HEK293 (cell line): ENCODE results near the gene SRSF4.

Experiments used
- CTCF ChIA-PET: fragments of 350-600 bp; formaldehyde crosslinking; extraction: SDS; loops from one replicate; lab custom pipeline; 2021; ENCODE audit warnings: antibody characterized with exemption; lab: Yijun Ruan, JAX
- POLR2A ChIA-PET: fragments of 300-600 bp; formaldehyde crosslinking; extraction: SDS; loops from one replicate; lab custom pipeline; 2020; ENCODE audit warnings: antibody characterized with exemption, inconsistent platforms; lab: Yijun Ruan, JAX
- H3K27ac ChIP-seq: fragments of 200-500 bp; sonication (Bioruptor generic); 2 replicates; pipeline ENCODE4 v1.5.1; 2014; ENCODE audit warnings: low read depth, low read length, control low read depth, inconsistent platforms; ENCODE audit errors: extremely low read depth
- H3K36me3 ChIP-seq, 2 experiments: fragments of 200-500 bp in 1 of 2; sonication (Bioruptor generic) in 1 of 2; 1 replicate in 1 of 2; 2 replicates in 1 of 2; pipeline ENCODE4 v1.5.1; 2014 to 2017; ENCODE audit warnings: inconsistent platforms in 2 of 2, low read length in 2 of 2; ENCODE audit not compliant: control insufficient read depth in 2 of 2, insufficient read depth in 1 of 2
- H3K4me1 ChIP-seq: fragments of 200-500 bp; sonication (Bioruptor generic); 2 replicates; pipeline ENCODE4 v1.5.1; 2014; ENCODE audit warnings: mild to moderate bottlenecking, low read length, inconsistent platforms; ENCODE audit not compliant: control insufficient read depth, insufficient read depth
- H3K4me3 ChIP-seq: 2 replicates; pipeline ENCODE4 v1.5.1; 2011; ENCODE audit warnings: low read depth, mild to moderate bottlenecking, control low read depth, low read length, moderate library complexity
- H3K9me3 ChIP-seq: fragments of 200-500 bp; sonication (Bioruptor generic); 2 replicates; pipeline ENCODE4 v1.5.1; 2014; ENCODE audit warnings: low read depth, low read length, inconsistent platforms; ENCODE audit not compliant: control insufficient read depth, insufficient read depth
- EGR2 ChIP-seq: fragments of 450-650 bp; formaldehyde crosslinking; IDR thresholded peaks from 2 replicates; pipeline ENCODE4 v1.5.1; 2016; ENCODE audit warnings: low read depth, missing biosample characterization, missing genetic modification characterization
- HOXC10 ChIP-seq: sonication (generic); formaldehyde crosslinking; IDR thresholded peaks from 2 replicates; pipeline ENCODE4 v1.8.1; 2023; ENCODE audit warnings: mild to moderate bottlenecking, missing genetic modification reagents
- HOXD13 ChIP-seq: sonication (generic); formaldehyde crosslinking; IDR thresholded peaks from 2 replicates; pipeline ENCODE4 v1.8.0; 2022; ENCODE audit warnings: missing genetic modification reagents, borderline replicate concordance
- IKZF3 ChIP-seq: fragments of 450-650 bp; IDR thresholded peaks from 2 replicates; pipeline ENCODE4 v1.5.0; 2018; ENCODE audit warnings: missing biosample characterization, mild to moderate bottlenecking, missing genetic modification characterization, moderate library complexity
- KLF9 ChIP-seq: fragments of 450-650 bp; formaldehyde crosslinking; IDR thresholded peaks from 2 replicates; pipeline ENCODE4 v1.5.1; 2016; ENCODE audit warnings: missing biosample characterization, missing genetic modification characterization, low read depth
- PATZ1 ChIP-seq: fragments of 450-650 bp; formaldehyde crosslinking; IDR thresholded peaks from 2 replicates; pipeline ENCODE4 v1.5.1; 2016; ENCODE audit warnings: missing biosample characterization, missing genetic modification characterization
- PRDM4 ChIP-seq: fragments of 450-650 bp; formaldehyde crosslinking; IDR thresholded peaks from 2 replicates; pipeline ENCODE4 v1.5.1; 2017; ENCODE audit warnings: missing biosample characterization, missing genetic modification characterization
- RBAK ChIP-seq: fragments of 450-650 bp; formaldehyde crosslinking; IDR thresholded peaks from 2 replicates; pipeline ENCODE4 v1.5.1; 2016; ENCODE audit warnings: missing biosample characterization, missing genetic modification characterization
- TRIM28 ChIP-seq: IDR thresholded peaks from 2 replicates; pipeline ENCODE4 v1.6.1; 2011; ENCODE audit warnings: low read length, control low read depth, borderline replicate concordance
- WT1 ChIP-seq: fragments of 450-650 bp; formaldehyde crosslinking; IDR thresholded peaks from 2 replicates; pipeline ENCODE4 v1.5.1; 2016; ENCODE audit warnings: missing biosample characterization, missing genetic modification characterization
- ZBTB17 ChIP-seq: fragments of 450-650 bp; formaldehyde crosslinking; IDR thresholded peaks from 2 replicates; pipeline ENCODE4 v1.5.1; 2016; ENCODE audit warnings: missing biosample characterization, missing genetic modification characterization
- ZBTB26 ChIP-seq: fragments of 450-650 bp; formaldehyde crosslinking; optimal IDR thresholded peaks from 2 replicates; pipeline ENCODE3; 2016; ENCODE audit warnings: missing biosample characterization, mild to moderate bottlenecking, missing genetic modification characterization
- ZBTB7A ChIP-seq: fragments of 450-650 bp; formaldehyde crosslinking; IDR thresholded peaks from 2 replicates; pipeline ENCODE4 v1.5.1; 2016; ENCODE audit warnings: low read depth, missing biosample characterization, missing genetic modification characterization
- ZBTB8A ChIP-seq: fragments of 450-650 bp; formaldehyde crosslinking; IDR thresholded peaks from 2 replicates; pipeline ENCODE4 v1.5.1; 2016; ENCODE audit warnings: missing biosample characterization, missing genetic modification characterization
- ZNF112 ChIP-seq: fragments of 450-650 bp; formaldehyde crosslinking; IDR thresholded peaks from 2 replicates; pipeline ENCODE4 v1.5.0; 2017; ENCODE audit warnings: missing biosample characterization, missing genetic modification characterization
- ZNF114 ChIP-seq: fragments of 450-650 bp; formaldehyde crosslinking; IDR thresholded peaks from 2 replicates; pipeline ENCODE4 v1.5.0; 2017; ENCODE audit warnings: missing biosample characterization, missing genetic modification characterization
- ZNF155 ChIP-seq: fragments of 450-650 bp; formaldehyde crosslinking; IDR thresholded peaks from 2 replicates; pipeline ENCODE4 v1.5.1; 2016; ENCODE audit warnings: missing biosample characterization, missing genetic modification characterization
- ZNF18 ChIP-seq: fragments of 450-650 bp; formaldehyde crosslinking; IDR thresholded peaks from 2 replicates; pipeline ENCODE4 v1.5.1; 2016; ENCODE audit warnings: missing biosample characterization, missing genetic modification characterization
- ZNF324 ChIP-seq: fragments of 450-650 bp; formaldehyde crosslinking; IDR thresholded peaks from 2 replicates; pipeline ENCODE4 v1.5.1; 2016; ENCODE audit warnings: missing biosample characterization, missing genetic modification characterization
- ZNF335 ChIP-seq: fragments of 450-650 bp; formaldehyde crosslinking; conservative IDR thresholded peaks from 2 replicates; pipeline ENCODE4 v1.5.1; 2016; ENCODE audit warnings: missing biosample characterization, missing genetic modification characterization
- ZNF350 ChIP-seq: fragments of 450-650 bp; formaldehyde crosslinking; IDR thresholded peaks from 2 replicates; pipeline ENCODE4 v1.5.0; 2017; ENCODE audit warnings: missing biosample characterization, mild to moderate bottlenecking, missing genetic modification characterization
- ZNF416 ChIP-seq: fragments of 450-650 bp; formaldehyde crosslinking; IDR thresholded peaks from 2 replicates; pipeline ENCODE4 v1.5.1; 2016; ENCODE audit warnings: missing biosample characterization, missing genetic modification characterization
- ZNF426 ChIP-seq: fragments of 450-650 bp; formaldehyde crosslinking; IDR thresholded peaks from 2 replicates; pipeline ENCODE4 v1.5.1; 2017; ENCODE audit warnings: missing biosample characterization, missing genetic modification characterization, mild to moderate bottlenecking, inconsistent platforms, moderate library complexity
- ZNF571 ChIP-seq: fragments of 450-650 bp; formaldehyde crosslinking; IDR thresholded peaks from 2 replicates; pipeline ENCODE4 v1.5.0; 2017; ENCODE audit warnings: missing biosample characterization, missing genetic modification characterization
- ZNF623 ChIP-seq: fragments of 450-650 bp; formaldehyde crosslinking; IDR thresholded peaks from 2 replicates; pipeline ENCODE4 v1.5.1; 2016; ENCODE audit warnings: missing biosample characterization, missing genetic modification characterization
- ZNF626 ChIP-seq: fragments of 450-650 bp; sonication (Bioruptor Pico); formaldehyde crosslinking; IDR thresholded peaks from 2 replicates; pipeline ENCODE4 v1.5.1; 2018; ENCODE audit warnings: missing biosample characterization, missing genetic modification characterization, inconsistent platforms
- ZNF677 ChIP-seq: fragments of 450-650 bp; IDR thresholded peaks from 2 replicates; pipeline ENCODE4 v1.5.0; 2018; ENCODE audit warnings: missing biosample characterization, mild to moderate bottlenecking, missing genetic modification characterization, moderate library complexity
- ZNF791 ChIP-seq: fragments of 450-650 bp; formaldehyde crosslinking; IDR thresholded peaks from 2 replicates; pipeline ENCODE4 v1.5.1; 2016; ENCODE audit warnings: missing biosample characterization, missing genetic modification characterization
- ZSCAN16 ChIP-seq: fragments of 450-650 bp; formaldehyde crosslinking; IDR thresholded peaks from 2 replicates; pipeline ENCODE4 v1.5.1; 2016; ENCODE audit warnings: missing biosample characterization, missing genetic modification characterization
- ZSCAN4 ChIP-seq: fragments of 450-650 bp; formaldehyde crosslinking; IDR thresholded peaks from 2 replicates; pipeline ENCODE4 v1.5.1; 2017; ENCODE audit warnings: missing biosample characterization, missing genetic modification characterization
- ZXDB ChIP-seq: fragments of 450-650 bp; formaldehyde crosslinking; IDR thresholded peaks from 2 replicates; pipeline ENCODE4 v1.5.1; 2016; ENCODE audit warnings: missing biosample characterization, missing genetic modification characterization

The SRSF4 gene

GRCh38 chr1:29171521-29171920 lies 10.2 kb downstream of the SRSF4 start (continued):
- TF ChIP-seq ZNF426 (tag by site-specific recombination) = no peak
- TF ChIP-seq ZSCAN16 (tag by site-specific recombination) = no peak
- no peak for TF ChIP-seq ZXDB
- no peak for TF ChIP-seq HOXD13 (CRISPR knock-in tag)
- TF ChIP-seq, all 188 proteins: peak for 0

- ChIA-PET POLR2A (interaction anchor here (1.1 to 4.2 kb wide), 2 partner anchors 9 to 522 kb away, joined by 3 to 30 read pairs; partner anchors contain the start of genes RNU11 and SRSF4), CTCF (interaction anchor here (0.8 to 1.5 kb wide), 5 partner anchors 11 to 289 kb away, joined by 3 to 6 read pairs (median 4); no protein-coding TSS in a partner anchor)
- peaks cover 3 to 53% of the 10 kb centered on the region in 2 experiments for H3K36me3 ChIP-seq
- TF ChIP-seq ZBTB7A (no peak), ZSCAN16 (tag by site-specific recombination) (no peak), PATZ1 (tag by site-specific recombination) (no peak), ZNF626 (no peak), ZSCAN4 (tag by site-specific recombination) (no peak), ZXDB (peak; percentile 66), ZNF112 (no peak), HOXC10 (CRISPR knock-in tag) (no peak), ZNF571 (no peak), ZNF350 (no peak), KLF9 (tag by site-specific recombination) (no peak), IKZF3 (tag by site-specific recombination) (peak; percentile 78), ZNF623 (tag by site-specific recombination) (no peak), ZNF114 (no peak), ZBTB17 (tag by site-specific recombination) (0 out of 2 replicates have a peak, but pooled peaks have one; percentile 32), TRIM28 (no peak), ZNF791 (tag by site-specific recombination) (no peak), ZBTB26 (tag by site-specific recombination) (no peak), ZNF416 (tag by site-specific recombination) (no peak), ZNF18 (tag by site-specific recombination) (peak; percentile 62), ZNF335 (tag by site-specific recombination) (0 out of 2 replicates have a peak, but pooled peaks have one; percentile 11), PRDM4 (0 out of 2 replicates have a peak, but pooled peaks have one; percentile 40), EGR2 (tag by site-specific recombination) (no peak), ZNF324 (tag by site-specific recombination) (no peak), ZNF677 (tag by site-specific recombination) (no peak), WT1 (tag by site-specific recombination) (no peak), ZNF155 (tag by site-specific recombination) (no peak), ZBTB8A (tag by site-specific recombination) (peak; percentile 49; the same call in 1 of the 2 replicates), RBAK (tag by site-specific recombination) (no peak)
Observed at GRCh38 chr1:29171089-29171488, 10.6 kb downstream of the SRSF4 start.

More at GRCh38 chr1:29171089-29171488, 10.6 kb downstream of the SRSF4 start:
- no peak overlapping the region for H3K27ac ChIP-seq
- no peak overlapping the region for H3K4me3 ChIP-seq
- H3K9me3 ChIP-seq = no peaks in the 10 kb centered on the region
- peaks cover 7% of the 10 kb centered on the region for H3K4me1 ChIP-seq
